Hepatocyte (in vitro differentiated cells): ENCODE data around the gene SLC9A4.

Source experiments
- CTCF ChIP-seq: fragments of 200-600 bp; sonication (generic); IDR thresholded peaks from 2 replicates; pipeline ENCODE4 v1.5.1; 2016; ENCODE audit warnings: antibody characterized with exemption, mild to moderate bottlenecking; ENCODE audit not compliant: poor library complexity
- EZH2 ChIP-seq: fragments of 200-600 bp; sonication (generic); IDR thresholded peaks from 2 replicates; pipeline ENCODE4 v1.6.1; 2016; ENCODE audit warnings: antibody characterized with exemption, mild to moderate bottlenecking, borderline replicate concordance

- TF ChIP-seq EZH2 = no peak
- no peak for TF ChIP-seq CTCF
These were observed 10.1 kb downstream of the SLC9A4 start for GRCh38 chr2:102483086-102483485.
